GM23338 (cell line): Measurements from ENCODE around the gene SORCS2. TPM values are rescaled to one million over a fixed set of nuclear protein-coding genes. Genes with fewer than 3 reads are reported as not detected.

Source experiments
- ATAC-seq: fragments of 200-7000 bp; cut with Tn5 transposase; 3 replicates; pipeline ENCODE4 v1.9.1; 2020
- DNase-seq: peaks from one replicate; pipeline ENCODE4 v3.0.0-alpha.2; 2015; ENCODE audit warnings: low spot score
- H2AFZ ChIP-seq: fragments of 200-600 bp; sonication (generic); 2 replicates; pipeline ENCODE4 v1.8.0; 2016; ENCODE audit warnings: antibody characterized with exemption, mild to moderate bottlenecking, moderate library complexity
- H3F3A ChIP-seq: fragments of 200-600 bp; sonication (generic); replicated peaks from 2 replicates; pipeline ENCODE4 v1.8.0; 2017; ENCODE audit warnings: antibody characterized with exemption, mixed run types, low read depth
- H3K27ac ChIP-seq: fragments of 200-600 bp; sonication (generic); 2 replicates; pipeline ENCODE4 v1.6.1; 2016; ENCODE audit warnings: low read depth
- H3K27me3 ChIP-seq: fragments of 200-600 bp; sonication (generic); 2 replicates; pipeline ENCODE4 v1.8.0; 2016; ENCODE audit warnings: mild to moderate bottlenecking, mixed run types, moderate library complexity; ENCODE audit not compliant: insufficient read depth
- H3K36me3 ChIP-seq: fragments of 200-600 bp; sonication (generic); 2 replicates; pipeline ENCODE4 v1.8.0; 2016; ENCODE audit warnings: mild to moderate bottlenecking; ENCODE audit not compliant: insufficient read depth
- H3K4me1 ChIP-seq: fragments of 200-600 bp; sonication (generic); 2 replicates; pipeline ENCODE4 v1.8.0; 2016; ENCODE audit warnings: mild to moderate bottlenecking, moderate library complexity; ENCODE audit not compliant: insufficient read depth
- H3K4me2 ChIP-seq: fragments of 200-600 bp; sonication (generic); 2 replicates; pipeline ENCODE4 v1.7.1; 2017; ENCODE audit warnings: mixed run types
- H3K4me3 ChIP-seq: fragments of 200-600 bp; sonication (generic); 2 replicates; pipeline ENCODE4 v1.6.1; 2016; ENCODE audit warnings: mixed run types
- H3K79me2 ChIP-seq: fragments of 200-600 bp; sonication (generic); replicated peaks from 2 replicates; pipeline ENCODE4 v1.8.0; 2017; ENCODE audit warnings: mild to moderate bottlenecking; ENCODE audit not compliant: insufficient read depth
- H3K9me2 ChIP-seq: fragments of 200-600 bp; sonication (generic); 2 replicates; pipeline ENCODE4 v1.8.0; 2017; ENCODE audit not compliant: insufficient read depth
- H4K20me1 ChIP-seq: fragments of 200-600 bp; sonication (generic); replicated peaks from 2 replicates; pipeline ENCODE4 v1.8.0; 2017; ENCODE audit warnings: mild to moderate bottlenecking; ENCODE audit not compliant: insufficient read depth
- H3K27ac Mint-ChIP-seq: 2 replicates; pipeline ENCODE4 v1.8.0; 2020; ENCODE audit warnings: inconsistent platforms, mild to moderate bottlenecking, moderate library complexity, mixed read lengths
- H3K27me3 Mint-ChIP-seq: 3 replicates; pipeline ENCODE4 v1.8.0; 2022; ENCODE audit warnings: low read depth, mild to moderate bottlenecking, moderate library complexity, mixed read lengths, inconsistent platforms; ENCODE audit not compliant: insufficient read depth, poor library complexity
- H3K36me3 Mint-ChIP-seq: 3 replicates; pipeline ENCODE4 v1.8.0; 2021; ENCODE audit warnings: low read depth, mild to moderate bottlenecking, inconsistent platforms, moderate library complexity, mixed read lengths
- H3K4me1 Mint-ChIP-seq: 3 replicates; pipeline ENCODE4 v1.8.0; 2020; ENCODE audit warnings: mild to moderate bottlenecking, inconsistent platforms, mixed read lengths
- H3K4me3 Mint-ChIP-seq: 3 replicates; pipeline ENCODE4 v1.8.0; 2021; ENCODE audit warnings: moderate library complexity, mild to moderate bottlenecking, inconsistent platforms, mixed read lengths
- H3K9me3 Mint-ChIP-seq: 3 replicates; pipeline ENCODE4 v1.8.0; 2020; ENCODE audit warnings: moderate library complexity, mild to moderate bottlenecking, inconsistent platforms, mixed read lengths
- CREB1 ChIP-seq: fragments of 250-450 bp; sonication (Bioruptor Pico); IDR thresholded peaks from 2 replicates; pipeline ENCODE4 v1.5.0; 2020; ENCODE audit warnings: low read depth, mild to moderate bottlenecking, moderate library complexity
- EZH2 ChIP-seq: fragments of 200-600 bp; sonication (generic); IDR thresholded peaks from one replicate; pipeline ENCODE4 v1.8.0; 2017; ENCODE audit warnings: antibody characterized with exemption, mild to moderate bottlenecking, low read depth; ENCODE audit not compliant: unreplicated experiment
- EZH2phosphoT487 ChIP-seq: fragments of 200-600 bp; sonication (generic); IDR thresholded peaks from one replicate; pipeline ENCODE4 v1.8.1; 2018; ENCODE audit warnings: antibody characterized with exemption; ENCODE audit not compliant: unreplicated experiment
- JUNB ChIP-seq: IDR thresholded peaks from one replicate; pipeline ENCODE4 v1.6.1; 2016; ENCODE audit warnings: antibody characterized with exemption; ENCODE audit not compliant: unreplicated experiment
- NANOG ChIP-seq: IDR thresholded peaks from 2 replicates; pipeline ENCODE4 v1.6.1; 2016; ENCODE audit warnings: antibody characterized with exemption, borderline replicate concordance
- POLR2AphosphoS5 ChIP-seq: IDR thresholded peaks from 2 replicates; pipeline ENCODE4 v1.6.1; 2016; ENCODE audit warnings: antibody characterized with exemption, low read depth
- STAT1 ChIP-seq: IDR thresholded peaks from one replicate; pipeline ENCODE4 v1.6.1; 2016; ENCODE audit warnings: antibody characterized with exemption; ENCODE audit not compliant: unreplicated experiment
- ZNF114 ChIP-seq: fragments of 250-450 bp; sonication (Bioruptor Pico); IDR thresholded peaks from 2 replicates; pipeline ENCODE4 v1.5.0; 2020; ENCODE audit warnings: mild to moderate bottlenecking, moderate library complexity
- ZNF331 ChIP-seq: fragments of 250-450 bp; sonication (Bioruptor Pico); IDR thresholded peaks from 2 replicates; pipeline ENCODE4 v1.5.0; 2020; ENCODE audit warnings: low read depth, mild to moderate bottlenecking, moderate library complexity
- polyA plus RNA-seq: library from polyadenylated mRNA; unstranded; fragments of >200 nt; fragmentation: Nextera tagmentation; extraction: Ambion mirVana; gene quantifications from 2 replicates; pipeline ENCODE4 v1.2.1, GENCODE V29; 2016
- total RNA-seq: library from RNA; depleted of rRNA; stranded (reverse); fragments of >200 nt; shearing (Covaris generic); gene quantifications from 2 replicates; pipeline ENCODE4 v1.2.3, GENCODE V29; 2014
- TF ChIP-seq, protein P1 (sequence below): IDR thresholded peaks from one replicate; pipeline ENCODE4 v1.6.1; 2018; ENCODE audit warnings: antibody characterized with exemption; ENCODE audit not compliant: unreplicated experiment
- TF ChIP-seq, protein P2 (sequence below), 2 experiments: fragments of 200-600 bp in 1 of 2; sonication (generic) in 1 of 2; conservative IDR thresholded peaks; 2 replicates each; pipeline versions ENCODE4 v1.5.1 to v1.6.1; 2016 to 2017; ENCODE audit warnings: antibody characterized with exemption in 2 of 2, low read depth in 2 of 2, mild to moderate bottlenecking in 2 of 2, moderate library complexity in 1 of 2
- TF ChIP-seq, protein P3 (sequence below): IDR thresholded peaks from 2 replicates; pipeline ENCODE4 v1.6.1; 2016; ENCODE audit warnings: antibody characterized with exemption
- TF ChIP-seq, protein P4 (sequence below): fragments of 250-450 bp; sonication (Bioruptor Pico); IDR thresholded peaks from 2 replicates; pipeline ENCODE4 v1.5.0; 2020; ENCODE audit warnings: mild to moderate bottlenecking, moderate library complexity

Gene SORCS2
- total and polyA plus RNA-seq, 2 experiments from 2014 or later = 0.47 to 2.4 TPM

DNA sequence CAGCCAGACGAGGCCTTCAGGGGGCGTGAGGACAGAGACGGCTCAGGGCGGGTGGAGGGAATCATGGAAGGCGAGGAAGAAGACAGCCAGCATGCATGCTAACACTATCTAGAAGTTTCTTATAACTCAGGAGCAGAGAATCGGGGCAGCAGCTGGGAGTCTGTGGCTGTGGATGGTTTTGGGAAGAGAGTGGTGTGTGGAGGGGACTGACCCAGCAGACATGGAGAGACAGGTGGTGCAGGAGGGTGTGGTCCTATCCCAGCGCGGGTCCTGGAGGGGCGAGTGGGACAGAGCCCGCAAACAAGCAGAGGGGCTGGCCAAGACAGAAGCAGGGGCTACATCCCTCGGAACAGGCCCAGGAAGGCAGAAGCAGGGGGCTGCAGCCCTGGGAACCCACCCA is 555.2 kb downstream of the SORCS2 start:
- Histone ChIP-seq H3K4me2 (no peak overlapping the region), H3K27ac (no peak overlapping the region), H3K4me3 (no peak overlapping the region), H3K36me3 (no peaks in the 10 kb centered on the region), H3K4me1 (no peaks in the 10 kb centered on the region), H4K20me1 (no peaks in the 10 kb centered on the region), H2AFZ (no peak overlapping the region), H3F3A (no peaks in the 10 kb centered on the region), H3K27me3 (no peaks in the 10 kb centered on the region), H3K9me2 (no peaks in the 10 kb centered on the region), H3K79me2 (no peaks in the 10 kb centered on the region)
- Mint-ChIP-seq H3K36me3 (no peaks in the 10 kb centered on the region; the same call in 1 of the 3 replicates), H3K4me3 (no peak overlapping the region), H3K27me3 (peaks cover 6% of the 10 kb centered on the region), H3K4me1 (no peaks in the 10 kb centered on the region), H3K9me3 (no peaks in the 10 kb centered on the region), H3K27ac (no peak overlapping the region)
- DNase-seq (no peak), ATAC-seq (no peak)
- no peak for TF ChIP-seq EZH2
- TF ChIP-seq CREB1 (CRISPR knock-in tag) = no peak
- no peak for TF ChIP-seq EZH2phosphoT487
- TF ChIP-seq, protein P1, sequence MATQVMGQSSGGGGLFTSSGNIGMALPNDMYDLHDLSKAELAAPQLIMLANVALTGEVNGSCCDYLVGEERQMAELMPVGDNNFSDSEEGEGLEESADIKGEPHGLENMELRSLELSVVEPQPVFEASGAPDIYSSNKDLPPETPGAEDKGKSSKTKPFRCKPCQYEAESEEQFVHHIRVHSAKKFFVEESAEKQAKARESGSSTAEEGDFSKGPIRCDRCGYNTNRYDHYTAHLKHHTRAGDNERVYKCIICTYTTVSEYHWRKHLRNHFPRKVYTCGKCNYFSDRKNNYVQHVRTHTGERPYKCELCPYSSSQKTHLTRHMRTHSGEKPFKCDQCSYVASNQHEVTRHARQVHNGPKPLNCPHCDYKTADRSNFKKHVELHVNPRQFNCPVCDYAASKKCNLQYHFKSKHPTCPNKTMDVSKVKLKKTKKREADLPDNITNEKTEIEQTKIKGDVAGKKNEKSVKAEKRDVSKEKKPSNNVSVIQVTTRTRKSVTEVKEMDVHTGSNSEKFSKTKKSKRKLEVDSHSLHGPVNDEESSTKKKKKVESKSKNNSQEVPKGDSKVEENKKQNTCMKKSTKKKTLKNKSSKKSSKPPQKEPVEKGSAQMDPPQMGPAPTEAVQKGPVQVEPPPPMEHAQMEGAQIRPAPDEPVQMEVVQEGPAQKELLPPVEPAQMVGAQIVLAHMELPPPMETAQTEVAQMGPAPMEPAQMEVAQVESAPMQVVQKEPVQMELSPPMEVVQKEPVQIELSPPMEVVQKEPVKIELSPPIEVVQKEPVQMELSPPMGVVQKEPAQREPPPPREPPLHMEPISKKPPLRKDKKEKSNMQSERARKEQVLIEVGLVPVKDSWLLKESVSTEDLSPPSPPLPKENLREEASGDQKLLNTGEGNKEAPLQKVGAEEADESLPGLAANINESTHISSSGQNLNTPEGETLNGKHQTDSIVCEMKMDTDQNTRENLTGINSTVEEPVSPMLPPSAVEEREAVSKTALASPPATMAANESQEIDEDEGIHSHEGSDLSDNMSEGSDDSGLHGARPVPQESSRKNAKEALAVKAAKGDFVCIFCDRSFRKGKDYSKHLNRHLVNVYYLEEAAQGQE = no peak
- TF ChIP-seq NANOG = no peak
- TF ChIP-seq, protein P2, sequence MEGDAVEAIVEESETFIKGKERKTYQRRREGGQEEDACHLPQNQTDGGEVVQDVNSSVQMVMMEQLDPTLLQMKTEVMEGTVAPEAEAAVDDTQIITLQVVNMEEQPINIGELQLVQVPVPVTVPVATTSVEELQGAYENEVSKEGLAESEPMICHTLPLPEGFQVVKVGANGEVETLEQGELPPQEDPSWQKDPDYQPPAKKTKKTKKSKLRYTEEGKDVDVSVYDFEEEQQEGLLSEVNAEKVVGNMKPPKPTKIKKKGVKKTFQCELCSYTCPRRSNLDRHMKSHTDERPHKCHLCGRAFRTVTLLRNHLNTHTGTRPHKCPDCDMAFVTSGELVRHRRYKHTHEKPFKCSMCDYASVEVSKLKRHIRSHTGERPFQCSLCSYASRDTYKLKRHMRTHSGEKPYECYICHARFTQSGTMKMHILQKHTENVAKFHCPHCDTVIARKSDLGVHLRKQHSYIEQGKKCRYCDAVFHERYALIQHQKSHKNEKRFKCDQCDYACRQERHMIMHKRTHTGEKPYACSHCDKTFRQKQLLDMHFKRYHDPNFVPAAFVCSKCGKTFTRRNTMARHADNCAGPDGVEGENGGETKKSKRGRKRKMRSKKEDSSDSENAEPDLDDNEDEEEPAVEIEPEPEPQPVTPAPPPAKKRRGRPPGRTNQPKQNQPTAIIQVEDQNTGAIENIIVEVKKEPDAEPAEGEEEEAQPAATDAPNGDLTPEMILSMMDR (conservative IDR thresholded peaks at IDR 0.05; ENCODE audit: low read depth in 2 of 2) = no peak
- no peak for TF ChIP-seq POLR2AphosphoS5
- no peak for TF ChIP-seq ZNF331 (CRISPR knock-in tag)
- TF ChIP-seq, protein P3, sequence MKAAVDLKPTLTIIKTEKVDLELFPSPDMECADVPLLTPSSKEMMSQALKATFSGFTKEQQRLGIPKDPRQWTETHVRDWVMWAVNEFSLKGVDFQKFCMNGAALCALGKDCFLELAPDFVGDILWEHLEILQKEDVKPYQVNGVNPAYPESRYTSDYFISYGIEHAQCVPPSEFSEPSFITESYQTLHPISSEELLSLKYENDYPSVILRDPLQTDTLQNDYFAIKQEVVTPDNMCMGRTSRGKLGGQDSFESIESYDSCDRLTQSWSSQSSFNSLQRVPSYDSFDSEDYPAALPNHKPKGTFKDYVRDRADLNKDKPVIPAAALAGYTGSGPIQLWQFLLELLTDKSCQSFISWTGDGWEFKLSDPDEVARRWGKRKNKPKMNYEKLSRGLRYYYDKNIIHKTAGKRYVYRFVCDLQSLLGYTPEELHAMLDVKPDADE = no peak
- TF ChIP-seq, protein P4, sequence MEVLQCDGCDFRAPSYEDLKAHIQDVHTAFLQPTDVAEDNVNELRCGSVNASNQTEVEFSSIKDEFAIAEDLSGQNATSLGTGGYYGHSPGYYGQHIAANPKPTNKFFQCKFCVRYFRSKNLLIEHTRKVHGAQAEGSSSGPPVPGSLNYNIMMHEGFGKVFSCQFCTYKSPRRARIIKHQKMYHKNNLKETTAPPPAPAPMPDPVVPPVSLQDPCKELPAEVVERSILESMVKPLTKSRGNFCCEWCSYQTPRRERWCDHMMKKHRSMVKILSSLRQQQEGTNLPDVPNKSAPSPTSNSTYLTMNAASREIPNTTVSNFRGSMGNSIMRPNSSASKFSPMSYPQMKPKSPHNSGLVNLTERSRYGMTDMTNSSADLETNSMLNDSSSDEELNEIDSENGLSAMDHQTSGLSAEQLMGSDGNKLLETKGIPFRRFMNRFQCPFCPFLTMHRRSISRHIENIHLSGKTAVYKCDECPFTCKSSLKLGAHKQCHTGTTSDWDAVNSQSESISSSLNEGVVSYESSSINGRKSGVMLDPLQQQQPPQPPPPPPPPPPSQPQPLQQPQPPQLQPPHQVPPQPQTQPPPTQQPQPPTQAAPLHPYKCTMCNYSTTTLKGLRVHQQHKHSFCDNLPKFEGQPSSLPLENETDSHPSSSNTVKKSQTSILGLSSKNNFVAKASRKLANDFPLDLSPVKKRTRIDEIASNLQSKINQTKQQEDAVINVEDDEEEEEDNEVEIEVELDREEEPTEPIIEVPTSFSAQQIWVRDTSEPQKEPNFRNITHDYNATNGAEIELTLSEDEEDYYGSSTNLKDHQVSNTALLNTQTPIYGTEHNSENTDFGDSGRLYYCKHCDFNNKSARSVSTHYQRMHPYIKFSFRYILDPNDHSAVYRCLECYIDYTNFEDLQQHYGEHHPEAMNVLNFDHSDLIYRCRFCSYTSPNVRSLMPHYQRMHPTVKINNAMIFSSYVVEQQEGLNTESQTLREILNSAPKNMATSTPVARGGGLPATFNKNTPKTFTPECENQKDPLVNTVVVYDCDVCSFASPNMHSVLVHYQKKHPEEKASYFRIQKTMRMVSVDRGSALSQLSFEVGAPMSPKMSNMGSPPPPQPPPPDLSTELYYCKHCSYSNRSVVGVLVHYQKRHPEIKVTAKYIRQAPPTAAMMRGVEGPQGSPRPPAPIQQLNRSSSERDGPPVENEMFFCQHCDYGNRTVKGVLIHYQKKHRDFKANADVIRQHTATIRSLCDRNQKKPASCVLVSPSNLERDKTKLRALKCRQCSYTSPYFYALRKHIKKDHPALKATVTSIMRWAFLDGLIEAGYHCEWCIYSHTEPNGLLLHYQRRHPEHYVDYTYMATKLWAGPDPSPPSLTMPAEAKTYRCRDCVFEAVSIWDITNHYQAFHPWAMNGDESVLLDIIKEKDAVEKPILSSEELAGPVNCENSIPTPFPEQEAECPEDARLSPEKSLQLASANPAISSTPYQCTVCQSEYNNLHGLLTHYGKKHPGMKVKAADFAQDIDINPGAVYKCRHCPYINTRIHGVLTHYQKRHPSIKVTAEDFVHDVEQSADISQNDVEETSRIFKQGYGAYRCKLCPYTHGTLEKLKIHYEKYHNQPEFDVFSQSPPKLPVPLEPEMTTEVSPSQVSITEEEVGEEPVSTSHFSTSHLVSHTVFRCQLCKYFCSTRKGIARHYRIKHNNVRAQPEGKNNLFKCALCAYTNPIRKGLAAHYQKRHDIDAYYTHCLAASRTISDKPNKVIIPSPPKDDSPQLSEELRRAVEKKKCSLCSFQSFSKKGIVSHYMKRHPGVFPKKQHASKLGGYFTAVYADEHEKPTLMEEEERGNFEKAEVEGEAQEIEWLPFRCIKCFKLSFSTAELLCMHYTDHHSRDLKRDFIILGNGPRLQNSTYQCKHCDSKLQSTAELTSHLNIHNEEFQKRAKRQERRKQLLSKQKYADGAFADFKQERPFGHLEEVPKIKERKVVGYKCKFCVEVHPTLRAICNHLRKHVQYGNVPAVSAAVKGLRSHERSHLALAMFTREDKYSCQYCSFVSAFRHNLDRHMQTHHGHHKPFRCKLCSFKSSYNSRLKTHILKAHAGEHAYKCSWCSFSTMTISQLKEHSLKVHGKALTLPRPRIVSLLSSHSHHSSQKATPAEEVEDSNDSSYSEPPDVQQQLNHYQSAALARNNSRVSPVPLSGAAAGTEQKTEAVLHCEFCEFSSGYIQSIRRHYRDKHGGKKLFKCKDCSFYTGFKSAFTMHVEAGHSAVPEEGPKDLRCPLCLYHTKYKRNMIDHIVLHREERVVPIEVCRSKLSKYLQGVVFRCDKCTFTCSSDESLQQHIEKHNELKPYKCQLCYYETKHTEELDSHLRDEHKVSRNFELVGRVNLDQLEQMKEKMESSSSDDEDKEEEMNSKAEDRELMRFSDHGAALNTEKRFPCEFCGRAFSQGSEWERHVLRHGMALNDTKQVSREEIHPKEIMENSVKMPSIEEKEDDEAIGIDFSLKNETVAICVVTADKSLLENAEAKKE (CRISPR knock-in tag) = no peak
- TF ChIP-seq STAT1 = no peak
- no peak for TF ChIP-seq JUNB
- no peak for TF ChIP-seq ZNF114 (CRISPR knock-in tag)
